Measurements from ENCODE around the gene CLDN19. TPM values are rescaled to one million over a fixed set of nuclear protein-coding genes. Genes with fewer than 3 reads are reported as not detected.

CLDN19 gene
- 1 to 10 TPM in 2 of 10 donors, under 1 TPM in 8; 0.25 to 1.8 (median 0.61) TPM for polyA plus RNA-seq (ENCODE audit: insufficient read length in 10 of 10)
- long read RNA-seq, donor 1 = 0 reads
- long read RNA-seq, donor 2 = 0 reads
- long read RNA-seq, donor 3 = 0 reads
- long read RNA-seq, donor 4 = 0 reads
- long read RNA-seq, donor 5 = 0 reads
- long read RNA-seq, donor 6 = 0 reads
- long read RNA-seq, donor 7 = 0 reads
- long read RNA-seq, donor 8 = 0 reads
- long read RNA-seq, donor 9 = 0 reads

GRCh38 chr1:42739753-42740700, at the start of gene CLDN19:
Gene CLDN19, minus strand, starts transcription at chr1:42740236. Its CDS starts 173 bp downstream, at chr1:42740063.
- DNase-seq = no peak

GRCh38 chr1:42788021-42788420, 48.0 kb upstream of the CLDN19 start:
- DNase-seq = no peak

- no peak for DNase-seq
These were observed 46.1 kb upstream of the CLDN19 start for GRCh38 chr1:42786097-42786496.

GRCh38 chr1:42784946-42785693, 45.1 kb upstream of the CLDN19 start, which contains the start of gene TMEM269:
Gene TMEM269, plus strand, starts transcription at chr1:42784991. Its CDS starts 4,903 bp downstream, at chr1:42789894.
- peak in 1 of 3 donors; percentile 56 for DNase-seq

GRCh38 chr1:42784547-42784945, 44.5 kb upstream of the CLDN19 start:
- DNase-seq = no peak

GRCh38 chr1:42783092-42783491, 43.1 kb upstream of the CLDN19 start:
- DNase-seq = no peak

- DNase-seq = no peak
These were observed 40.1 kb upstream of the CLDN19 start for GRCh38 chr1:42780176-42780575.

- no peak for DNase-seq
These were observed 39.7 kb upstream of the CLDN19 start for GRCh38 chr1:42779725-42780124.

- peak in 1 of 3 donors; percentile 40 for DNase-seq
These were observed 37.8 kb upstream of the CLDN19 start for GRCh38 chr1:42777852-42778251.

- no peak for DNase-seq
These were observed 36.5 kb upstream of the CLDN19 start for GRCh38 chr1:42776502-42776901.

- no peak for DNase-seq
These were observed 35.0 kb upstream of the CLDN19 start for GRCh38 chr1:42774928-42775526.

- DNase-seq = no peak
These were observed 33.4 kb upstream of the CLDN19 start for GRCh38 chr1:42773420-42773819.

- DNase-seq = no peak
These were observed 29.8 kb upstream of the CLDN19 start for GRCh38 chr1:42769811-42770210.

GRCh38 chr1:42768172-42768571, 28.1 kb upstream of the CLDN19 start:
- DNase-seq = no peak

GRCh38 chr1:42767510-42768000, 27.5 kb upstream of the CLDN19 start:
- DNase-seq = no peak

GRCh38 chr1:42766741-42767509, 26.9 kb upstream of the CLDN19 start, which contains the start of the genes C1orf50 and P3H1:
Gene C1orf50, plus strand, starts transcription at chr1:42767249. Its CDS starts 63 bp downstream, at chr1:42767312.
Gene P3H1, minus strand, starts transcription at chr1:42767028. Its CDS starts 57 bp downstream, at chr1:42766971.
- DNase-seq = peak; percentile 99 to 100 (median 100)

- peak; percentile 67 to 83 (median 67) for DNase-seq
These were observed 26.1 kb upstream of the CLDN19 start for GRCh38 chr1:42765832-42766740.

- no peak for DNase-seq
These were observed 25.2 kb upstream of the CLDN19 start for GRCh38 chr1:42765269-42765668.

GRCh38 chr1:42762269-42762668, 22.2 kb upstream of the CLDN19 start:
- DNase-seq = no peak
